Prostate gland (tissue), 2 donors: ENCODE measurements around the gene MAP4K5.

Source experiments
- POLR2A ChIP-seq: fragments of 450-650 bp; IDR thresholded peaks from one replicate; pipeline ENCODE4 v1.6.1; 2016; ENCODE audit warnings: antibody characterized with exemption, mild to moderate bottlenecking
- TF ChIP-seq, protein P1 (sequence below), 4 experiments: fragments of 200-600 bp in 2 of 4; fragments of 450-650 bp in 2 of 4; sonication (generic) in 2 of 4; IDR thresholded peaks; 1 replicate in 3 of 4; 2 replicates in 1 of 4; pipeline ENCODE4 v1.5.1; 2016 to 2019; ENCODE audit warnings: antibody characterized with exemption in 4 of 4, mild to moderate bottlenecking in 2 of 4, moderate library complexity in 2 of 4

DNA sequence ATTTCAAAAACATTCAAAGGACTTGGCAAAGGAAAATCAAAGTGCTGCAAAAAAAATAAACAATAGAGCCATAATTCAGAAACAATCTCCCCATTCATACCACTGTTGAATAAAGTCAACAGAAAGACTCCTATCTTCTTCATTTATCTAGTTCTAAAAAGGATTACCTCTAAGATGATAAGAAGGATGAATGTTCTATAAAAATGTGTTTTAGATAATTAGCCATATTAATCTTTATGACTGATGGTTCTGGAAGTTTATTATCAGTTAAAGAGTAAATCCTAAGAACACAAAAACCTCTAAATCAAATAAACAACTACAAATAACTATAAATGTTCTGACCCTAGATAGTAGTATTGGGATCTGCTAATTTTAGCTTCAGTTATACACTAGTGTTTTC is 97.8 kb downstream of the MAP4K5 start:
- TF ChIP-seq POLR2A, result no peak
- TF ChIP-seq, protein P1, sequence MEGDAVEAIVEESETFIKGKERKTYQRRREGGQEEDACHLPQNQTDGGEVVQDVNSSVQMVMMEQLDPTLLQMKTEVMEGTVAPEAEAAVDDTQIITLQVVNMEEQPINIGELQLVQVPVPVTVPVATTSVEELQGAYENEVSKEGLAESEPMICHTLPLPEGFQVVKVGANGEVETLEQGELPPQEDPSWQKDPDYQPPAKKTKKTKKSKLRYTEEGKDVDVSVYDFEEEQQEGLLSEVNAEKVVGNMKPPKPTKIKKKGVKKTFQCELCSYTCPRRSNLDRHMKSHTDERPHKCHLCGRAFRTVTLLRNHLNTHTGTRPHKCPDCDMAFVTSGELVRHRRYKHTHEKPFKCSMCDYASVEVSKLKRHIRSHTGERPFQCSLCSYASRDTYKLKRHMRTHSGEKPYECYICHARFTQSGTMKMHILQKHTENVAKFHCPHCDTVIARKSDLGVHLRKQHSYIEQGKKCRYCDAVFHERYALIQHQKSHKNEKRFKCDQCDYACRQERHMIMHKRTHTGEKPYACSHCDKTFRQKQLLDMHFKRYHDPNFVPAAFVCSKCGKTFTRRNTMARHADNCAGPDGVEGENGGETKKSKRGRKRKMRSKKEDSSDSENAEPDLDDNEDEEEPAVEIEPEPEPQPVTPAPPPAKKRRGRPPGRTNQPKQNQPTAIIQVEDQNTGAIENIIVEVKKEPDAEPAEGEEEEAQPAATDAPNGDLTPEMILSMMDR (IDR thresholded peaks at IDR 0.05), result no peak
